NCI-H1092 (cell line): ENCODE measurements around the gene GPR89A.
"Not testable (repeated sequence)": the region's sequence is repeated elsewhere in the genome, so short reads cannot be mapped to it uniquely, and the experiment has no call there.

Experiments used
- DNase-seq: peaks from one replicate; lab custom pipeline; 2025; lab: John Stamatoyannopoulos, UW

Gene GPR89A

GRCh38 chr1:145686078-145686477 is 78.3 kb downstream of the GPR89A start:
- not testable (repeated sequence) for DNase-seq

GRCh38 chr1:145688328-145688727 is 80.5 kb downstream of the GPR89A start:
- no peak for DNase-seq

GRCh38 chr1:145688924-145689323 is 81.1 kb downstream of the GPR89A start:
- no peak for DNase-seq

GRCh38 chr1:145689922-145690321 is 82.1 kb downstream of the GPR89A start:
- DNase-seq: no peak

GRCh38 chr1:145690587-145691558 is 83.1 kb downstream of the GPR89A start:
- DNase-seq: no peak

- DNase-seq: no peak
These were observed 85.1 kb downstream of the GPR89A start for GRCh38 chr1:145692785-145693443.

- DNase-seq: no peak
These were observed 88.2 kb downstream of the GPR89A start for GRCh38 chr1:145695821-145696629.

- no peak for DNase-seq
These were observed 88.8 kb downstream of the GPR89A start for GRCh38 chr1:145696630-145696960.

GRCh38 chr1:145701306-145701862 is 93.6 kb downstream of the GPR89A start:
- DNase-seq: no peak

GRCh38 chr1:145702052-145702451 is 94.3 kb downstream of the GPR89A start:
- DNase-seq: no peak

GRCh38 chr1:145702826-145703225 is 95.0 kb downstream of the GPR89A start:
- DNase-seq: no peak

- no peak for DNase-seq
These were observed 97.8 kb downstream of the GPR89A start for GRCh38 chr1:145705622-145706021.

- no peak for DNase-seq
These were observed 98.4 kb downstream of the GPR89A start for GRCh38 chr1:145706086-145706664.

- no peak for DNase-seq
These were observed 99.5 kb downstream of the GPR89A start, which contains the start of gene PDZK1 for GRCh38 chr1:145707183-145707867. Gene PDZK1, minus strand, starts transcription at chr1:145707368. Its CDS starts 19,347 bp downstream, at chr1:145688021.

- no peak for DNase-seq
These were observed 100.3 kb downstream of the GPR89A start for GRCh38 chr1:145708063-145708462.

GRCh38 chr1:145710291-145711027 is 102.7 kb downstream of the GPR89A start:
- no peak for DNase-seq

GRCh38 chr1:145711213-145711651 is 103.4 kb downstream of the GPR89A start:
- no peak for DNase-seq

- no peak for DNase-seq
These were observed 106.8 kb downstream of the GPR89A start for GRCh38 chr1:145714524-145715111.

- no peak for DNase-seq
These were observed 109.0 kb downstream of the GPR89A start for GRCh38 chr1:145716641-145717345.
